ENCODE results near the gene SF3B1. TPM values are rescaled to one million over a fixed set of nuclear protein-coding genes. Genes with fewer than 3 reads are reported as not detected.
A peak's percentile ranks its signal among the peaks of the same experiment; 100 is the strongest.
"Not testable (repeated sequence)": the region's sequence is repeated elsewhere in the genome, so short reads cannot be mapped to it uniquely, and the experiment has no call there.

The SF3B1 gene, protein sequence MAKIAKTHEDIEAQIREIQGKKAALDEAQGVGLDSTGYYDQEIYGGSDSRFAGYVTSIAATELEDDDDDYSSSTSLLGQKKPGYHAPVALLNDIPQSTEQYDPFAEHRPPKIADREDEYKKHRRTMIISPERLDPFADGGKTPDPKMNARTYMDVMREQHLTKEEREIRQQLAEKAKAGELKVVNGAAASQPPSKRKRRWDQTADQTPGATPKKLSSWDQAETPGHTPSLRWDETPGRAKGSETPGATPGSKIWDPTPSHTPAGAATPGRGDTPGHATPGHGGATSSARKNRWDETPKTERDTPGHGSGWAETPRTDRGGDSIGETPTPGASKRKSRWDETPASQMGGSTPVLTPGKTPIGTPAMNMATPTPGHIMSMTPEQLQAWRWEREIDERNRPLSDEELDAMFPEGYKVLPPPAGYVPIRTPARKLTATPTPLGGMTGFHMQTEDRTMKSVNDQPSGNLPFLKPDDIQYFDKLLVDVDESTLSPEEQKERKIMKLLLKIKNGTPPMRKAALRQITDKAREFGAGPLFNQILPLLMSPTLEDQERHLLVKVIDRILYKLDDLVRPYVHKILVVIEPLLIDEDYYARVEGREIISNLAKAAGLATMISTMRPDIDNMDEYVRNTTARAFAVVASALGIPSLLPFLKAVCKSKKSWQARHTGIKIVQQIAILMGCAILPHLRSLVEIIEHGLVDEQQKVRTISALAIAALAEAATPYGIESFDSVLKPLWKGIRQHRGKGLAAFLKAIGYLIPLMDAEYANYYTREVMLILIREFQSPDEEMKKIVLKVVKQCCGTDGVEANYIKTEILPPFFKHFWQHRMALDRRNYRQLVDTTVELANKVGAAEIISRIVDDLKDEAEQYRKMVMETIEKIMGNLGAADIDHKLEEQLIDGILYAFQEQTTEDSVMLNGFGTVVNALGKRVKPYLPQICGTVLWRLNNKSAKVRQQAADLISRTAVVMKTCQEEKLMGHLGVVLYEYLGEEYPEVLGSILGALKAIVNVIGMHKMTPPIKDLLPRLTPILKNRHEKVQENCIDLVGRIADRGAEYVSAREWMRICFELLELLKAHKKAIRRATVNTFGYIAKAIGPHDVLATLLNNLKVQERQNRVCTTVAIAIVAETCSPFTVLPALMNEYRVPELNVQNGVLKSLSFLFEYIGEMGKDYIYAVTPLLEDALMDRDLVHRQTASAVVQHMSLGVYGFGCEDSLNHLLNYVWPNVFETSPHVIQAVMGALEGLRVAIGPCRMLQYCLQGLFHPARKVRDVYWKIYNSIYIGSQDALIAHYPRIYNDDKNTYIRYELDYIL
- 411 TPM for total RNA-seq (2013)
- 100 to 1,000 TPM; 105 to 494 (median 152) TPM for polyA plus RNA-seq
- 107 and 131 TPM in 2 replicates for polyA minus RNA-seq
- 266 to 1,111 (median 717) reads per million in 11 experiments for total RNA-seq

GRCh38 chr2:197434541-197435513 lies at the start of gene SF3B1:
SF3B1 (minus strand) TSS chr2:197435028; CDS start chr2:197434999, 29 bp downstream.
- H3K4me3 Mint-ChIP-seq = peak within 1 kb of the TSS; percentile 95 to 99
- no peaks in the 10 kb centered on the region for H3K9me3 Mint-ChIP-seq
- intact Hi-C loops (cut with micrococcal nuclease) = loop anchor here in 1 of 2 donors (1.0 to 5.0 kb wide), 3 partner anchors 18 to 82 kb away; partner anchors contain the start of genes COQ10B, HSPE1 and MOB4
- Histone ChIP-seq H3K4me3 (replicated peaks in 1 of 3; ENCODE audit: low read depth in 2 of 3, low read length in 3 of 3) (peak within 1 kb of the TSS; percentile 91 to 96 (median 91)), H3K9me3 (replicated peaks in 1 of 2; ENCODE audit: control insufficient read depth in 1 of 2, insufficient read depth in 1 of 2, low read length in 2 of 2) (no peaks in the 10 kb centered on the region), H3K9ac (ENCODE audit: insufficient read depth, low read length, poor library complexity, severe bottlenecking) (peak within 1 kb of the TSS; percentile 98), H3K4me2 (replicated peaks; ENCODE audit: extremely low read depth, low read length, poor library complexity, severe bottlenecking) (peak within 1 kb of the TSS; percentile 84), H3K27ac (ENCODE audit: low read depth in 1 of 2, low read length in 2 of 2) (peak within 1 kb of the TSS; percentile 96 to 99), H3K79me2 (ENCODE audit: insufficient read depth, low read length) (peaks cover 64% of the 10 kb centered on the region), H3K36me3 (replicated peaks in 1 of 2; ENCODE audit: control insufficient read depth in 1 of 2, insufficient read depth in 2 of 2, low read length in 2 of 2) (peaks cover 0 to 1% of the 10 kb centered on the region in 2 donors), H3K4me1 (ENCODE audit: control insufficient read depth in 1 of 2, insufficient read depth in 2 of 2, low read length in 2 of 2) (peaks cover 40 to 43% of the 10 kb centered on the region in 2 donors), H4K20me1 (ENCODE audit: insufficient read depth, low read length) (peaks cover 32% of the 10 kb centered on the region), H2AFZ (ENCODE audit: insufficient read depth, low read depth, low read length, poor library complexity, severe bottlenecking) (peak within 1 kb of the TSS; percentile 94), H3K27me3 (ENCODE audit: control insufficient read depth in 2 of 2, insufficient read depth in 2 of 2, low read length in 2 of 2) (no peaks in the 10 kb centered on the region)
- DNase-seq = peak; percentile 99 to 100 (median 99)
- H3K4me1 Mint-ChIP-seq = peaks cover 44% of the 10 kb centered on the region
- peaks cover 0 to 2% of the 10 kb centered on the region in 2 donors for H3K36me3 Mint-ChIP-seq
- TF ChIP-seq CTCF (IDR thresholded peaks at IDR 0.05) = no peak
- H3K27me3 Mint-ChIP-seq (ENCODE audit: low read depth in 3 of 3) = no peaks in the 10 kb centered on the region
- H3K27ac Mint-ChIP-seq = peak within 1 kb of the TSS; percentile 100
- under 1% methylated on average over 61 of the region's 74 CpGs for WGBS (ENCODE audit: insufficient coverage)

- H3K9ac ChIP-seq (ENCODE audit: insufficient read depth, low read length, poor library complexity, severe bottlenecking); H3K4me1 Mint-ChIP-seq; H3K27me3 Mint-ChIP-seq (ENCODE audit: low read depth in 3 of 3); H2AFZ ChIP-seq (ENCODE audit: insufficient read depth, low read depth, low read length, poor library complexity, severe bottlenecking); intact Hi-C loops (cut with micrococcal nuclease); H3K4me3 Mint-ChIP-seq; H3K79me2 ChIP-seq (ENCODE audit: insufficient read depth, low read length); DNase-seq; H3K4me2 ChIP-seq (replicated peaks; ENCODE audit: extremely low read depth, low read length, poor library complexity, severe bottlenecking); H3K27me3 ChIP-seq (ENCODE audit: control insufficient read depth in 2 of 2, insufficient read depth in 2 of 2, low read length in 2 of 2); H3K27ac ChIP-seq (ENCODE audit: low read depth in 1 of 2, low read length in 2 of 2); H3K4me1 ChIP-seq (ENCODE audit: control insufficient read depth in 1 of 2, insufficient read depth in 2 of 2, low read length in 2 of 2); H3K4me3 ChIP-seq (replicated peaks in 1 of 3; ENCODE audit: low read depth in 2 of 3, low read length in 3 of 3); H4K20me1 ChIP-seq (ENCODE audit: insufficient read depth, low read length): not testable (repeated sequence)
- Mint-ChIP-seq H3K36me3 (peaks cover 52 to 82% of the 10 kb centered on the region in 2 donors), H3K27ac (peak overlapping the region in 1 of 7 donors; percentile 58), H3K9me3 (peaks cover 3 to 32% (median 27%) of the 10 kb centered on the region in 7 donors)
- peaks cover 15 to 19% of the 10 kb centered on the region in 2 donors for H3K9me3 ChIP-seq (replicated peaks in 1 of 2; ENCODE audit: control insufficient read depth in 1 of 2, insufficient read depth in 1 of 2, low read length in 2 of 2)
- WGBS (ENCODE audit: insufficient coverage) = no CpG with 5 or more reads among the region's 3 CpGs
- peaks cover 36 to 86% of the 10 kb centered on the region in 2 donors for H3K36me3 ChIP-seq (replicated peaks in 1 of 2; ENCODE audit: control insufficient read depth in 1 of 2, insufficient read depth in 2 of 2, low read length in 2 of 2)
Observed at GRCh38 chr2:197484248-197484647, 49.4 kb upstream of the SF3B1 start.

Measured in CD14-positive monocyte (primary cell).